Activated gamma-delta T cell treated with anti-CD3 and anti-CD28 coated beads, Interleukin-2, amount 50 U/mL, for 16 hours (primary cell): ENCODE results near the gene REPIN1.

Source experiments
- DNase-seq: peaks from one replicate; pipeline ENCODE4 v3.0.0-alpha.2; 2020; ENCODE audit warnings: low read depth

REPIN1 gene

DNA sequence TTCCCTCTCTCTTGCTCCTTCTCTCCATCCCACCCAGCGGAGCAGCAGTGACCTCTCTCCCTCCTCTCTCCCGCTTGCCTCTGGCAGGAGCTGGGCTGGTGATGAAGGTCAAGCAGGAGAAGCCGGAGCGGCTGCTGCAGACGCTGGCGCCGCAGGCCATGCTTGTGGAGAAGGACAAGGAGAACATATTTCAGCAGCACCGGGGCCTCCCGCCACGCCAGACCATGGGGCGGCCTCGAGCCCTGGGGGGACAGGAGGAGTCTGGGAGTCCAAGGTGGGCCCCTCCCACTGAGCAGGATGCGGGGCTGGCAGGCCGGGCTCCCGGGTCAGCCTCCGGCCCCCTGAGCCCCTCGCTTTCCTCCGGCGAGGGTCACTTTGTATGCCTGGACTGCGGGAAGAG lies 27.8 kb downstream of the REPIN1 start:
- no peak for DNase-seq

DNA sequence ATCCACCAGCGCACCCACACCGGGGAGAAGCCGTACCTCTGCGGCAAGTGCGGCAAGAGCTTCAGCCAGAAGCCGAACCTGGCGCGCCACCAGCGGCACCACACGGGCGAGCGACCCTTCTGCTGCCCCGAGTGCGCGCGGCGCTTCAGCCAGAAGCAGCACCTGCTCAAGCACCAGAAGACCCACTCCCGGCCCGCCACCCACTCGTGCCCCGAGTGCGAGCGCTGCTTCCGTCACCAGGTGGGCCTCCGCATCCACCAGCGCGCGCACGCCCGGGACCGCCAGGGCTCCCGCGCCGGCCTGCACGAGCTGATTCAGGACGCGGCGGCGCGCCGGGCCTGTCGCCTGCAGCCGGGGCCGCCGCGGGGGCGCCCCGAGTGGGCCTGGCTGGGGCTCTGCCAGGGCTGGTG lies 28.2 kb downstream of the REPIN1 start:
- no peak for DNase-seq

DNA sequence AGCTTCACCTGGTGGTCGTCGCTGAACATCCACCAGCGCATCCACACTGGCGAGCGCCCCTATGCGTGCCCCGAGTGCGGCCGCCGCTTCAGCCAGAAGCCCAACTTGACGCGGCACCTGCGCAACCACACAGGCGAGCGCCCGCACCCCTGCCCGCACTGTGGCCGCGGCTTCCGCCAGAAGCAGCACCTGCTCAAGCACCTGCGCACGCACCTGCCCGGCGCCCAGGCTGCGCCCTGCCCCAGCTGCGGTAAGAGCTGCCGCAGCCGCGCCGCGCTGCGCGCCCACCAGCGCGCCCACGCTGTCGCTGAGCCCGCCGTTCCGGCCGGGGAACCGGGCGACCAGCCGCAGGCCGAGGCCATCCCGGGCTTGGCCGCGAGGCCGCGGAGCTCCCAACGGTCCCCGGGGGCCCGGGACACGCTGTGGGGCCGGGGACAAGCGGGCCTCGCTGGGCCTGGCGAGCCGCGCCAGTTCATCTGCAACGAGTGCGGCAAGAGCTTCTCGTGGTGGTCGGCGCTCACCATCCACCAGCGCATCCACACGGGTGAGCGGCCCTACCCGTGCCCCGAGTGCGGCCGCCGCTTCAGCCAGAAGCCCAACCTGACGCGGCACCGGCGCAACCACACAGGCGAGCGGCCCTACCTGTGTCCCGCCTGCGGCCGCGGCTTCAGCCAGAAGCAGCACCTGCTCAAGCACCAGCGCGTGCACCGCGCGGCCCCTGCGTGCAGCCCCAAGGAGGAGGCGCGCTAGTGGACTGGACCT lies 28.9 kb downstream of the REPIN1 start:
- no peak for DNase-seq

DNA sequence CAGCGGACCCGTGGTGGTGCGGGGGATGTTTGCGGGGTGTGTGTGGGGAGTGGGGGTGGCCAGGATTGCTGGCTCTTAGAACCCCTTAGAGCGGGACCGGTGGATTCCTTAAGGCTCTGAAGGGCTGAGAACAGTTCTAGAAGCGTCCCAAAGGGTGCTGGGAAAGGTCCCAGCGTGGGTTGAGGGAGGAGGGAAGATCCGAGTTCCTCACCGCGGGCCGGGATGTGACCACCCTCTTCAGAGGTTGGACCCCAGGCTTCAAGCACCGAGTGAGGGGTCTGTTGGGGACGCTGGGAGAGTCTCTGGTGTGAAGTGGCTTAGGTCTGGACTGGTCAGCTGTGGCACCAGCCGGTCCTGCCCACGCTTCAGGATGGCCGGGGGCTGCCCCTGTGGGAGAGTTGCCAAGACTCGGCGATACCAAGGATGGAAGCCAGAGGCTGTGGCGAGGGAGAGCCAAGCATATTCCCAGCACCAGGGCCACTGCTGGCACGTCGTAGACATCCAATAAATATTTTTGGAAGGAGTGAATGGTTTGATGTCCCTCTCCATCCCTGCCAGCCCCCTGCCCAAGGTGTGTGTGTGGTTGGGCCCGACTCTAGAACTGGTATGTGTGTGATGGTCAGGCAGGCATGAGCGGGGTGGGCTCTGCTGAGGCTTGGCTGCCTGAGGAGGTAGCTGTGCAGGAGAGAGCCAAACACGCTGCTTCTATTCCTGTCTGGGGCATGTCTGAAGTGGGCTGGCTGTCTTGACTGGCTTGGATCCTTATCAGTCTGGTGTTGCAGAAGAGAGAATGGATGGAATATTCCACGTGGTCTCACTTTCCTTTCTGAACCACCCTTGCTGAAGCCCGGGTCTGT lies 29.7 kb downstream of the REPIN1 start:
- no peak for DNase-seq

DNA sequence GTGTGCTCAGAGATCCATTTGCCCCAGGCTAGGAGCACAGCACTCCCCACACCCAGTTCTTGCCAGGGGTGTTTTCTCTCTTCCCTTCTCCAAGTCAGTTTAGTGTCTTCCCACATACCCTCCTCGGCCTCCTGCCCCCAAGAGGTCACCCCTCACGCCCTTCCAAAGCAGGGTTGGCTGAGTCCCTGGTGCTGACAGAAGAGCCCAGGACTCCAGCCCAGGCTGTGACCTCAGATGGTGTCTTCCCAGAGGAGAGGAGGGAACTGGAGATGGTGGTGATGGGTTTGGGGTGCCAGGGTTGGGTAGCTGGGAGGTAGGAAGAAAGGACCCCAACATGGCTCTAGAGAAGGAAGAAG lies 30.3 kb downstream of the REPIN1 start:
- DNase-seq: no peak

DNA sequence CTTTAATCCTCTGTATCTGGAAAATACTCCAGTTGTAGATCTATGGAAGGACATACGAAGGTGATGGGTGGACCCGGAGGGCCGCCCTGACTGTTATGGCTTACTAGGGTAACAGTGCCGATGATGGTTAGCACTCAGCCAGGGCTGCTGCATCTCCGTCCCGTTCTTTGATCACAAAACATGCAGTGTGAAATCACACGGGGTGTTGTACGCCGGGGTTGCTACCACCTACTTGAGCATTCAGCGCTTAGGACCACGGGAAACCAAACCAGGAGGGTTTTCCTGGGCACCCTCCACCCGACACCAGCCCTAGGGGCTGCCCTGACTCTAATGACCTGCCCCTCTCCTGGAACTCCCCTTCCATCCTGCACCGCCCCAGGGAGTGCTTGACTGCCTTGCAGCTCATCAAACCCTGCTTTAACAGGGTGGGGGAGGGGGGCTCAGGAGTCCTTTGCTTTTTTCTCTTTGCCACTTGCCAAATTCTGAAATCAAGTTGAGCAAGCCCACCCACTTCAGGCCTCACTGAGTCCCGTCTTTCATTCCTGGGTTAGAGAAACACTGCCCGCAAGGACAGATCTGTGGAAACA lies 30.9 kb downstream of the REPIN1 start:
- no peak for DNase-seq

DNA sequence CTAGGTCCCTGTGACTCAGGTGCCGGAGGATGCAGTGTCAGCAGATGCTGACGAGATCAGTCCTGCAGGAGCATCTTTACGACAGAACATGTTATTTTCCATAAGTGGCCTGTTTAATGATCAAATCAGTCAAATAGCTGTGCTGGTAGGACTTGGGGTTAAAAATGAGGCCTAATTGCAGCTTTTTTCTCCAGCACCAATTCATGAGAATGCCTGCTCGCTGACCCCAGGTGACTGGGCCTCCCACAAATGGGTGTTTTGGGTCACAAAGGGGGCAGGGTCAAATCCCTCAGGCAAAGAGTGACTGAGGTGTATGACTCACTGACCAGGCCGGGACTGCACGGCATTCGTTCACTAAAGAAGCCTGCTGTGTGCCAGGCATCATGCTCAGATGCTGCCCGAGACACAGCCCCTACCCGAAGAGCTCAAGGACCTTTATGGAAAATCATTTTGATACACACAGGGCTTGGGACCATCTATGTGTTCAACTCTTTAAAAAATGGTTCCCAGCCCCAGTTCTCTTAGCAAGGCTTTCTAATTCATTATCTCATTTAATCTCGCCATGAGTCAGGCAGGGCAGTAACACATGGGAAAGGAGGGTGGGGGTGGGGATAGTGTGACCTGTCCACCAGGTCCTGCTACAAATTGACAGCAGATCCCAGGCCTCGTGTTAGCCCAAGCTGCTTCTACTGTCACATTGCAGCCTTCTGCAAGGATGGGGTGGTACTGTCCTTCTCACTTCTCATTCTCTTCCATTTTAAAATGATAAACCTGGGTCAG lies 31.6 kb downstream of the REPIN1 start:
- DNase-seq: no peak

DNA sequence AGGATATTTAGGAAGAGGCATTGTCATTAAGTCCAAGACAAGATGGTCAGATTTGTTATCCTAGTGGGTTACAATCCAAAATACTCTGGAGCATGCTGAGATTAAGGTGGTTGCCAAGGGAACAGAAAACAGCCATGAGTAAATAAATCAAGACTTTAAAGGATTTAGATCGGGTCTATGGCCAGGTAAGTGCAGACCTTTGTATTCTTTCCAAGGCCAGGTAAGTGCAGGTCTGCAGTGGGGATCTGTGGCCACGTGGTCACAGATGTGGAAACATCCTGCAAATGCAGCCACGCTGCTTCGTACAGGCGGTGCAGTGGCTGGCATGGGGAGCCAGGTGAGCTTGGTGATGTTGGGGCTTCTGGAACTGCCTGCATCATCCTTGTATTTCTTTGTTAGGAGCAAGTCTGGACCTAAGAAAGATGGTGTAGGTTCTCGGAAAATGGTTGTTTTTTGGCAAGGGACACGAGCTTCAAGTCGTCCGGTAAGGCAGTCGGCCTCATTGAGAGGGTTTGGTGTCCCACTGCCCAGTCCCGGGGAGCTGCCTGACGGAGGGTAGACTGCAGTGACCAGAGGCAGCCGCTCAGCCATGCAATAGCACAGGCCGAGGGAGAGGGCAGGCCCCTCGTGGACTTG lies 32.3 kb downstream of the REPIN1 start:
- DNase-seq: no peak

DNA sequence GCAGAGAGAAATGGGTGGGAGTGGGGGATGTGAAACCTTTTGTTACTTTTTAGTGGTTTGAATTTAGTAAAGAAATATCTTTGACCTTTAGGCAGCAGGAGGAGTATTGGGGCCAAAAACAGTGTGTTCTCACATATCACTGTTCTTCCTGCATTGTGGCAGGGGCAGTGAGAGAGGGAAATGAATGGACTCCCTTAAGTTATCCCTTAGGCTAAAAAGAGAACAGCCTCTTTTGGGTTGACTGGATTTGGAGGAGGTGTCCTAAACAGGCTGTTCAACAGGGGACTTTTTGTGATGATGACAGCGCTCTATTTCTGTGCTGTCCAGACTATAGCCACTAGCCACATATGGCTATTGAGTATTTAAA lies 32.8 kb downstream of the REPIN1 start:
- no peak for DNase-seq

DNA sequence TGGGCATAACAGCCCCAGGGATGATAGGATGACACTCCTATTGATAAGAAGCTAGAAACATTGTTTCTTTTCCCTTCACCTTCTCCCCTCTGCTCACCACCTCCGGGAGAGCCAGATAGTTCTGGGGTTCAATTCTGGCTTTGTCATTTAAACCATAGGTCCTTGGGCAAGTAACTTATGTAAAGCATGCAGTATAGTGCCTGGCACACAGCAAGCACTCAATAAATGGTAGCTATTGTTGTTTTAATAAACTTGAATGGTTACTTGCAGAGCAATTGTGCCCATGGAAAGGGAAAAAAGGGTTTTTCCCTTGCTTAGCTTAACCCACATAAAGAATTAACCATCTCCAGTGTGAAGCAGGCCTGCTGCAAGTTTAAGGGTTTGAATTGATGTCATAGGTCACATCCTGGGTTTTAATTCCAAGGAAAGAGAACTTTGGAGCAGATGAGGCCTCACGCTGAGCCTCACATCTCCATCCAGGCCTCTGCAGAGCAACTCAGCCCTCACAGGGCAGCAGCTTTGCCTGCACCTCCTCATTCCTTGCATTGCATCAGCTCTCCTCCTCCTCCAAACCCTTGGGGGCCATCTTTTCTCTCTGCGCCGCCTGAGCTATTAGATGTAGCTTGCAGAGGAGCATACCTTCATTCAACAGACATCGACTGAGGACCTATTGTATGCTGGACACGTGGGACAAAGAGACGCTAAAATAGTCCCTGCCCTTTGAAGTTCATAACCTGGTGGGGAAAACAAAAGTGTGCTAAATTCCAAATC lies 33.4 kb downstream of the REPIN1 start:
- DNase-seq: no peak

DNA sequence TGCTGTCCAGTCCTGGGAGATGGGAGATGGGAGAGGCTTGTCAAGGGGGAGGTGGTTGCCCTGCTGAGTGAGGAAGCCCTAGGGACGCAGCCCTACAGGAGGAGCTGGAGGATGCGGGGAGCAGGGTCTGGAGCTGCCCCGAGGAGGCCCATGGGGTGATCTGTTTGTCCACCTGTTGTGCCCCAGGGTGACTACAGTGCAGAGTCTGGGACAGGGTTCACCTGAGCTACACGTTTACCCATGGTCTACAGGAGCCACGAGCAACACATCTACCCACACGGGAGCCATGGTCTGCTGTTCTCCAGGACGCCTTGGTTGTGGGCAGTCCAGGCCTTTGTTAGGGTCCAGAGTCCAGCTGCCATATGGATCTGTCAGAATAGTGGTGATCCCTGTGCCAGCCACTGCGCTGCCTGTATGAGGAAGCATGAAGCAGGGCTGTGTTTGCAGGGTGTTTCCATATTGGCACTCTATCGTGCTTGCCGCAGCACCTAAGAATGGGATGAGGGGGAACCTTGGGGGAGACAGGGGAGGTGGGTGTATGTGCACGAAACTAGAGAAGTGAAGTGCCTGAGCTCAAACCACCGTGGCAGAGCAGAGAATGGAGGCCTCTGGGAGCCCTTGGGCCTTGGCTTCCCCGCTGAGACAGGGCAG lies 34.2 kb downstream of the REPIN1 start:
- no peak for DNase-seq

DNA sequence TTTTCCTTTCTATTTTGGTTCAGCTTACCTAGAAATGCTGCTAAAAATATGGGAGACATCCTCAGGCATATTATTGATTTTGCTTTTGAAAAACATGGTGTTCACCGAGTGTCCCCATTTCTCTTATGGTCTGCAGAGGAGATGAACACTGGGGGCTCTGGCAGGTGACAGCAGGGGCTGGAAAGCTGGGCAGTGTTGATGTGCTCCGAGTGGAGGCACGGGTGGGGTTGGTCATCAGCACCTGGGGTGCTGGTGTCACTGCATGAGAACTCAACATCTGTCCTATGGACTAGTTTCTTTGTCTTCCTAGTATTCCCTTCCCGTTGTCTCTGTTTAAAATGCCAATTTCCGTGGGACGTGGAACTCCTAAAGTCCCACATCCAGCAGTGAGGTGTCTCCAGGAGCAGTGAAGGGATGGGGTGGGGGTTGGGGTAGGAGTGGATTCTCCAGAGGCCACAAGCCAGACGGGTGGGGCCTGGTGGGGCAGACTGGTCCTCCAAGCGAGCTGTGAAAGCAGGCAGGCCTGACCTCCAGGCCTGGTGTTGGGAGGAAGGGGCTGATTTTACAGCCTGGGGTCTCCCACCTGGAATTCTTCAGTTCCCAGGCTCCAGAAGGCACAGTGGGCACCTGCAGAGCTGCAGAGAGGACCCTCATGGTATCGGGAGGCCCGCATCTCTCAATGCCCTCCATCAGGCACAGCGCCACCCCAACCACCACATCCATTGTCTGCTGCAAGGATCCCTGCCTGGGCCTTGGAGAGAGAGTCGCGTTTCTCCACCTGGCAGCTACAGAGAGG lies 35.0 kb downstream of the REPIN1 start:
- DNase-seq: no peak

DNA sequence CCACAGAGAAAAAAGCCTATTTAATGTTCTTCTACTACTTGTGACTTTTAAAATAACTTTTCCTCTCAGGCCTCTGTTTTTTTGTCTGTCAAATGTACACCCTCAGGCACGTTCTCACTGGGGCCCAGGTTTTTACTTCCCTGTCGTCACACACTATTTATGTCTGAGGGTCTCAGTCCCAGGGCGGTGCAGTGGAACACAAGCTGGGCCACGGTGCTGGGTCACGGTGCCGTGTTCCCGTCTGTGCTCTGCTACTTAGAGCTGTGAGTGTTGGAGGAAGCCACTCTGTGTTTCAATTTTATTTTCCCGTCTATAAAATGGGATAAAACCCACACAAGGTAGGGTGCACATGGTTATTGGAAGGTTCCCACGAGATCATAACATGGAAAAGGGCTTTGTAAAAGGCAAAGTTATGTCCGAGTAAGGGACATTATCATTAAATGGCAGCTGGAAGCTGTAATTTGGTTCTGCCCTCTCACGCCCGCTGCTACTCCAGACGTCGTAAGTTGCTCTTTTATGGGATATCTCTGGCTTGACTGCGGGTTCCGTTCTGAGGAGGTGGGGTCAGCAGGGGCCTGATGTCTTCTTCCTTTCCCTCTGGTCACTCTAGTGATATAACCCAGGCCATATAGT lies 35.7 kb downstream of the REPIN1 start:
- no peak for DNase-seq

DNA sequence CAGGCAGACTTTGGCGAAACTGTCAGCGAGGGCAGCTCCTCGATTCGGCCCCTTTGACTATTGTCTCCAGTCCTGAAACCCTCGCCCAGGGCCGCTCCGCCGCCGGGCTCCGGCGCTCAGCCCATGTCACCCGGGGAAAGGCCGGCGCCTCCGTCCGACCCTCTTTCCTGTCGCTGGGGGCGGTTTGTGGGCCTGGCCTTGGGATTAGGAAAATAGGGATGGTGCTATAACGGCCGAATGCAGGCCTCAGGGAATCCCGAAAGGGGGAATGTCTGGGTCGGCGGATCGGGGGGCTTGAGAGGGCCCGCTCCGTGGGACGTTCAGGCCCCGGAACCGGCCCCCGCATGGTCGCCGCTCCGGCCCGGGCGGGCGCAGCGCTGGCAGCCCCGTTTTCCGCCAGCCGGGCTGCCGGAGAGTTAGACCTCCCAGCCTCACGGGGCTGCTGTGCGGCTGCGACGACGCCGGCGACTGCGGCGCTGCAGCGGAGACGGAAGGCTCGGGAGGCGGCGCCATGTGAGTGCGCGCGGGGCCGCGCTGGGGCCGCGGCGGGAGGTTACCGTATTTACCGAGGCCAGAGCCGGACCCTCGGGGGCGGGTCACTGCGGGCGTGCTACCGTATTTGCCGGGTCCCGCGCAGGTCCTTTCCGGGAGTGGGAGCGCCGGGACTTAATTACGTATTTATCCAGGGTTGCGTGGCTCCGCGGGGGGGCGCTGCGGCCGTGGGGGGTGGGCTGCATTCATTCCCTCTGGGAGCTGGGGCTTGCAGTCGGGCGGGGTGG lies 36.4 kb downstream of the REPIN1 start:
- DNase-seq: peak; percentile 60

DNA sequence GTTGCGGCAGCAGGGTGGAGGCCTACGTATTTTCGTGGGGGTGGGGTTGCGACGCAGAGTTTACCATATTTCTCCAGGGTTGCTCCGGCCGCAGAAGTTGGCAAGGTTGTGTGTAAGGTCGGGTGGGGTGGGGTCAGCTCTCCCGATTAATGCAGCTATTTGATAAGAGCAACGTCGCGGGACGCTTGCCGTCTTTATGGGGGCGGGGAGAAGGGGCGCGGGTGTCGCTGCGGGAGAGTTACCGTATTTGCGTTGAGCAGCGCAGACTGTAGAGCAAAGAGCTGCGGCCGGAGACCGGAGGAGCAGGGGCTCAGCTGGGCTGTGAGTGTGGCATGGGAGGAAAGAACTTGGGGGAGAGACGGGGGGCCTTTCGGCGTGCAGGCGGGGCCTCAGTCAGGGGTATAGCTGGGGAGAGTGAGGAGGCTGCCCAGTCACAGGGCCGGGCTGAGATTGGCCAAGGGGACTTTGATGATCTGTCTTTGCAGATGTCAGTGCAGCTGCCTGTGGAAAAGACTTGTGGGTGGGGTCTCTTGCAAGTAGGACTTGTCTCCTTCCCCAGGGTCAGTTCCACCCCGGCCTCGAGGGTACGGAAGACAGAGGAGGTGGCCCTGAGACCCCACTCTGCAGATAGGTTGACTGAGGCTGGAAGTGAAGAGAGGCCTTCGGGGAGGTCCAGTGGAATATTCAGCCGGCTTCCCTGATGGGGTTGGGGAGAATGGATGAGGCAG lies 37.1 kb downstream of the REPIN1 start:
- peak; percentile 11 for DNase-seq

DNA sequence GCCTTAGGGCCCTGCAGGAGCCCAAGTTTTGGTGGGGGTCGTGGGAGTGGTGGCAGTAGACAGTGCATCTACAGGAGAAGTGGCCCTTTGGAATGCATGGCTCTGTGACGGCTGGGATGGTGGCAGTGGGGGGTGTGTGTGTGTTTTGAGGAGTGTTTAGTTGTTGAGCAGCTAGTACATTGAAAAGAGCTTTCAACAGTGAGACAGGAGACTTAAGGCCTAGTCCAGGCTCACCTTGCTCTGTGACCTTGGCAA lies 37.6 kb downstream of the REPIN1 start:
- no peak for DNase-seq

DNA sequence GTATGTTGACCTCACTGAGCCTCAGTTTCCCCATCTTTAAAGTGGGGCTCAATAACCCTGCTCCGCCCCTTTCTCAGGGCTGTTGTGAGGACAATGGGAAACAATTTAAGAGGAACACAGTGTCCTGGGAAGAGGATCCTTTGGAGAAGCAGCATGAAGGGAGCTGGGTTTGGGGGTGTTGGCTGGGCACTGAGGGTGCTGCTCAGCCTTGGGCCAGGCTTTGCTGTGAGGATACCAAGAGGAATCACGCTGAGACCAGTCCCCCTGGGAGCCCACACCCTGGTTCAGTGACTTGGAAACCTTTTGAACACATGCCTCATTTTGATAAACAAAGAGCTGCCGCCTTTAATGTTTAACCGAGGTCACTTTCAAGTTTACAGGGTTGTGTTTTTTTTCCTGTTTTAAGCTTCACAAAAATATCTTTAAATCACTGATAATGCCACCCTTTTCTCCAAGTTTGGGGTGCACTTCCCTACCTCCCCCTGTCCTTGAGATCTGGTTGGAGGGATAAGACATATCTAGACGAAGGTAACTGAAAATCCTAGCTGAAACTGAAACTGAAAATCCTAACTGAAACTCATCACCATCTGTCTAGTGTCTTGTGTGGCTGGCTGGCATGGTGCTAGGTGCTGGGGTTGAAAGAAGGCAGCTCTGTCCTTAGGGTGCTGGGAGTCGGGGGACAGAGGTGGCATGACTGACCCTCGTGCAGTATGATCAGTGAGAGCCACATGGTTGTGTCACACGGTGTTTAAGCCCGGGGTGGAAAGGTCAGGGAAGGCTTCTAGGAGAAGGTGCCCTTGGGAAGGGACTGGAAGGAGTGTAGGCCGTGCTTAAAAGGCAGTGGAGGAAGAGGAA lies 38.2 kb downstream of the REPIN1 start:
- no peak for DNase-seq
